CD4-positive, CD25-positive, alpha-beta regulatory T cell (primary cell): Measurements from ENCODE around the gene NRL. TPM values are rescaled to one million over a fixed set of nuclear protein-coding genes. Genes with fewer than 3 reads are reported as not detected.

Source experiments
- ATAC-seq, 2 donors: fragments of 150-1000 bp; cut with Tn5 transposase; one replicate each; pipeline ENCODE4 v1.10.0; 2021; ENCODE audit warnings: low read depth in 2 of 2, moderate number of reproducible peaks in 2 of 2, moderate library complexity in 1 of 2
- DNase-seq, 3 donors: peaks; one replicate each; pipeline versions ENCODE4 v3.0.0 to v3.0.0-alpha.2; 2012 to 2022; ENCODE audit warnings: mixed read lengths in 1 of 3
- H3K27ac ChIP-seq: one replicate; pipeline ENCODE4 v1.7.0; 2013; ENCODE audit warnings: mild to moderate bottlenecking, low read length; ENCODE audit not compliant: insufficient read depth, poor library complexity, severe bottlenecking
- H3K27me3 ChIP-seq: one replicate; pipeline ENCODE4 v1.7.0; 2013; ENCODE audit warnings: low read length; ENCODE audit not compliant: control insufficient read depth, insufficient read depth
- H3K36me3 ChIP-seq: one replicate; pipeline ENCODE4 v1.7.0; 2013; ENCODE audit warnings: mild to moderate bottlenecking, low read length, moderate library complexity; ENCODE audit not compliant: control insufficient read depth, insufficient read depth
- H3K4me1 ChIP-seq: 2 replicates; pipeline ENCODE4 v1.7.0; 2013; ENCODE audit warnings: mild to moderate bottlenecking, low read length; ENCODE audit not compliant: insufficient read depth, control insufficient read depth, poor library complexity, severe bottlenecking
- H3K4me3 ChIP-seq: one replicate; pipeline ENCODE4 v1.7.0; 2013; ENCODE audit warnings: low read depth, mild to moderate bottlenecking, low read length, moderate library complexity
- H3K9me3 ChIP-seq, 2 experiments: 1 replicate in 1 of 2; 2 replicates in 1 of 2; pipeline ENCODE4 v1.7.0; 2013; ENCODE audit warnings: low read length in 2 of 2, mild to moderate bottlenecking in 1 of 2, moderate library complexity in 1 of 2; ENCODE audit not compliant: control insufficient read depth in 2 of 2
- H3K27ac Mint-ChIP-seq, 3 donors: one replicate each; pipeline ENCODE4 v1.8.0; 2020 to 2022; ENCODE audit warnings: mild to moderate bottlenecking in 3 of 3, mixed read lengths in 3 of 3, moderate library complexity in 2 of 3
- H3K27me3 Mint-ChIP-seq: one replicate; pipeline ENCODE4 v1.8.0; 2022; ENCODE audit warnings: mild to moderate bottlenecking, mixed read lengths
- H3K36me3 Mint-ChIP-seq: one replicate; pipeline ENCODE4 v1.8.0; 2020; ENCODE audit warnings: mixed read lengths
- H3K4me1 Mint-ChIP-seq, 4 donors: one replicate each; pipeline ENCODE4 v1.8.0; 2020 to 2022; ENCODE audit warnings: mixed read lengths in 4 of 4, mild to moderate bottlenecking in 1 of 4
- H3K4me3 Mint-ChIP-seq, 4 donors: one replicate each; pipeline ENCODE4 v1.8.0; 2020 to 2022; ENCODE audit warnings: mild to moderate bottlenecking in 4 of 4, mixed read lengths in 4 of 4, moderate library complexity in 3 of 4
- H3K9me3 Mint-ChIP-seq, 7 donors: one replicate each; pipeline ENCODE4 v1.8.0; 2020 to 2022; ENCODE audit warnings: mixed read lengths in 7 of 7, mild to moderate bottlenecking in 3 of 7, moderate library complexity in 2 of 7
- polyA plus RNA-seq, 4 donors: library from polyadenylated mRNA; unstranded; fragments of 300-500 nt; fragmentation: Illumina TruSeq; gene quantifications; one replicate each; pipeline ENCODE4 v1.2.3, GENCODE V29; 2021
- total RNA-seq: library from RNA; stranded (reverse); gene quantifications from one replicate; pipeline ENCODE4 v1.2.3, GENCODE V29; 2022

Gene NRL
- total and polyA plus RNA-seq, 5 donors from 2014 or later: 1.9 to 2.9 (median 2.2) TPM

- H3K4me3 Mint-ChIP-seq: peak overlapping the region in 1 of 4 donors; percentile 1
- Histone ChIP-seq H3K4me1 (peaks cover under 1% of the 10 kb centered on the region), H3K9me3 (no peaks in the 10 kb centered on the region), H3K27me3 (no peaks in the 10 kb centered on the region), H3K27ac (no peak overlapping the region), H3K36me3 (peaks cover 43% of the 10 kb centered on the region), H3K4me3 (no peak overlapping the region)
- H3K27ac Mint-ChIP-seq: peak overlapping the region in 1 of 3 donors; percentile 78
- H3K27me3 Mint-ChIP-seq: no peaks in the 10 kb centered on the region
- peaks cover 45% of the 10 kb centered on the region for H3K36me3 Mint-ChIP-seq
- no peak for DNase-seq
- H3K4me1 Mint-ChIP-seq: peaks cover 0 to 12% (median 4%) of the 10 kb centered on the region in 4 donors
- ATAC-seq: no peak
- H3K9me3 Mint-ChIP-seq: peaks cover 0 to 1% (median 0%) of the 10 kb centered on the region in 7 donors
Measured at GRCh38 chr14:24100982-24101494, 13.7 kb downstream of the NRL start.

GRCh38 chr14:24100197-24100981, 14.4 kb downstream of the NRL start:
- Histone ChIP-seq H3K4me3 (no peak overlapping the region), H3K4me1 (peaks cover 7% of the 10 kb centered on the region), H3K27ac (no peak overlapping the region), H3K9me3 (no peaks in the 10 kb centered on the region), H3K36me3 (peaks cover 43% of the 10 kb centered on the region), H3K27me3 (no peaks in the 10 kb centered on the region)
- Mint-ChIP-seq H3K4me1 (peaks cover 4 to 17% (median 9%) of the 10 kb centered on the region in 4 donors), H3K9me3 (peaks cover 0 to 1% (median 0%) of the 10 kb centered on the region in 7 donors), H3K27ac (peak overlapping the region in 1 of 3 donors; percentile 78), H3K27me3 (no peaks in the 10 kb centered on the region), H3K4me3 (no peak overlapping the region), H3K36me3 (peaks cover 45% of the 10 kb centered on the region)
- no peak for DNase-seq
- no peak for ATAC-seq

GRCh38 chr14:24098927-24099813, 15.6 kb downstream of the NRL start:
- DNase-seq: no peak
- H3K4me1 ChIP-seq: peaks cover 11% of the 10 kb centered on the region
- Mint-ChIP-seq H3K4me3 (peak overlapping the region in 1 of 4 donors; percentile 47), H3K27ac (no peak overlapping the region), H3K27me3 (no peaks in the 10 kb centered on the region), H3K4me1 (peaks cover 4 to 24% (median 12%) of the 10 kb centered on the region in 4 donors), H3K9me3 (no peaks in the 10 kb centered on the region), H3K36me3 (peaks cover 36% of the 10 kb centered on the region)
- no peak for ATAC-seq
- no peaks in the 10 kb centered on the region for H3K9me3 ChIP-seq
- no peak overlapping the region for H3K4me3 ChIP-seq
- H3K27ac ChIP-seq: no peak overlapping the region
- H3K27me3 ChIP-seq: no peaks in the 10 kb centered on the region
- peaks cover 38% of the 10 kb centered on the region for H3K36me3 ChIP-seq

GRCh38 chr14:24098229-24098926, 16.4 kb downstream of the NRL start:
- ATAC-seq (no peak), DNase-seq (no peak)
- no peaks in the 10 kb centered on the region for H3K27me3 Mint-ChIP-seq
- Histone ChIP-seq H3K4me1 (peaks cover 18% of the 10 kb centered on the region), H3K36me3 (peaks cover 37% of the 10 kb centered on the region), H3K9me3 (no peaks in the 10 kb centered on the region), H3K27ac (no peak overlapping the region), H3K4me3 (no peak overlapping the region), H3K27me3 (no peaks in the 10 kb centered on the region)
- peak overlapping the region in 1 of 4 donors; percentile 47 for H3K4me3 Mint-ChIP-seq
- H3K9me3 Mint-ChIP-seq: no peaks in the 10 kb centered on the region
- H3K27ac Mint-ChIP-seq: no peak overlapping the region
- peaks cover 4 to 30% (median 14%) of the 10 kb centered on the region in 4 donors for H3K4me1 Mint-ChIP-seq
- peaks cover 30% of the 10 kb centered on the region for H3K36me3 Mint-ChIP-seq

GRCh38 chr14:24096545-24097181, 18.1 kb downstream of the NRL start:
- DNase-seq (no peak), ATAC-seq (no peak)
- Histone ChIP-seq H3K4me3 (no peak overlapping the region), H3K27me3 (no peaks in the 10 kb centered on the region), H3K9me3 (no peaks in the 10 kb centered on the region), H3K4me1 (peaks cover 19% of the 10 kb centered on the region), H3K36me3 (peaks cover 26% of the 10 kb centered on the region), H3K27ac (no peak overlapping the region)
- no peaks in the 10 kb centered on the region for H3K9me3 Mint-ChIP-seq
- H3K36me3 Mint-ChIP-seq: peaks cover 17% of the 10 kb centered on the region
- no peaks in the 10 kb centered on the region for H3K27me3 Mint-ChIP-seq
- H3K4me3 Mint-ChIP-seq: peak overlapping the region; percentile 66 to 99 (median 72)
- peak overlapping the region; percentile 55 to 79 (median 69) for H3K27ac Mint-ChIP-seq
- H3K4me1 Mint-ChIP-seq: peaks cover 4 to 35% (median 22%) of the 10 kb centered on the region in 4 donors

GRCh38 chr14:24095271-24096068, 19.3 kb downstream of the NRL start:
- peak; percentile 17 to 27 for ATAC-seq
- no peaks in the 10 kb centered on the region for H3K27me3 Mint-ChIP-seq
- Histone ChIP-seq H3K27ac (peak overlapping the region; percentile 86), H3K27me3 (no peaks in the 10 kb centered on the region), H3K9me3 (no peaks in the 10 kb centered on the region), H3K4me1 (peaks cover 22% of the 10 kb centered on the region), H3K36me3 (peaks cover 22% of the 10 kb centered on the region), H3K4me3 (peak overlapping the region; percentile 82)
- DNase-seq: peak; percentile 12 to 84 (median 35)
- H3K9me3 Mint-ChIP-seq: no peaks in the 10 kb centered on the region
- peaks cover 10% of the 10 kb centered on the region for H3K36me3 Mint-ChIP-seq
- H3K4me3 Mint-ChIP-seq: peak overlapping the region; percentile 89 to 99 (median 99)
- peaks cover 7 to 39% (median 23%) of the 10 kb centered on the region in 4 donors for H3K4me1 Mint-ChIP-seq
- H3K27ac Mint-ChIP-seq: peak overlapping the region; percentile 96 to 99 (median 97)
